ENCODE results near the gene PTPRA. TPM values are rescaled to one million over a fixed set of nuclear protein-coding genes. Genes with fewer than 3 reads are reported as not detected.
"Not testable (repeated sequence)": the region's sequence is repeated elsewhere in the genome, so short reads cannot be mapped to it uniquely, and the experiment has no call there.

Gene PTPRA
- total RNA-seq, 2 donors from 2014 or later, result 36.7 to 42.7 TPM

DNA sequence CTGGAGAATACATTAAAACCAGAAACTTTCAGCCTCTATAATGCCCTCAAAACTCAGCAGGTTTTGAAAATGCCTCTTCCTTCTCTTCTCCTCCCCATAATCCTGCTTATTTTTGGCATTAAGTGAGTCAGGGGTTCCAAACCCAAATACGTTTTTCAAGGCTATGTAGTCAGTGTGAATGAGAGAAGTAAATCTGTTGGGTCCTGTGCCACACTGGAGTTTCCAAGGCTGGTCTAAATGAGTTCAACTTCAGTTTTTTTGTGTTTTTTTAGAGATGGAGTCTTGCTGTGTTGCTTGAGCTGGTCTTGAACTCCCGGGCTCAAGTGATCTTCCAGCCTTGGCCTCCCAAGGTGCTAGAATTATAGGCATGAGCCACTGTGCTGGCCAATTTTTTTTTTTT, 20.9 kb downstream of the PTPRA start:
- Histone ChIP-seq H3K9me3 (no peaks in the 10 kb centered on the region), H3K4me3 (no peak overlapping the region), H3K27me3 (replicated peaks; ENCODE audit: insufficient read depth) (no peaks in the 10 kb centered on the region), H3K36me3 (no peaks in the 10 kb centered on the region), H3K4me1 (ENCODE audit: control insufficient read depth in 1 of 2, low read depth in 2 of 2) (no peaks in the 10 kb centered on the region), H3K27ac (no peak overlapping the region)
- ATAC-seq (ENCODE audit: insufficient number of reproducible peaks, low FRiP score, low read depth) (no peak), DNase-seq (ENCODE audit: low spot score) (no peak)
- TF ChIP-seq, protein P1, sequence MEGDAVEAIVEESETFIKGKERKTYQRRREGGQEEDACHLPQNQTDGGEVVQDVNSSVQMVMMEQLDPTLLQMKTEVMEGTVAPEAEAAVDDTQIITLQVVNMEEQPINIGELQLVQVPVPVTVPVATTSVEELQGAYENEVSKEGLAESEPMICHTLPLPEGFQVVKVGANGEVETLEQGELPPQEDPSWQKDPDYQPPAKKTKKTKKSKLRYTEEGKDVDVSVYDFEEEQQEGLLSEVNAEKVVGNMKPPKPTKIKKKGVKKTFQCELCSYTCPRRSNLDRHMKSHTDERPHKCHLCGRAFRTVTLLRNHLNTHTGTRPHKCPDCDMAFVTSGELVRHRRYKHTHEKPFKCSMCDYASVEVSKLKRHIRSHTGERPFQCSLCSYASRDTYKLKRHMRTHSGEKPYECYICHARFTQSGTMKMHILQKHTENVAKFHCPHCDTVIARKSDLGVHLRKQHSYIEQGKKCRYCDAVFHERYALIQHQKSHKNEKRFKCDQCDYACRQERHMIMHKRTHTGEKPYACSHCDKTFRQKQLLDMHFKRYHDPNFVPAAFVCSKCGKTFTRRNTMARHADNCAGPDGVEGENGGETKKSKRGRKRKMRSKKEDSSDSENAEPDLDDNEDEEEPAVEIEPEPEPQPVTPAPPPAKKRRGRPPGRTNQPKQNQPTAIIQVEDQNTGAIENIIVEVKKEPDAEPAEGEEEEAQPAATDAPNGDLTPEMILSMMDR (IDR thresholded peaks at IDR 0.05), result no peak

DNA sequence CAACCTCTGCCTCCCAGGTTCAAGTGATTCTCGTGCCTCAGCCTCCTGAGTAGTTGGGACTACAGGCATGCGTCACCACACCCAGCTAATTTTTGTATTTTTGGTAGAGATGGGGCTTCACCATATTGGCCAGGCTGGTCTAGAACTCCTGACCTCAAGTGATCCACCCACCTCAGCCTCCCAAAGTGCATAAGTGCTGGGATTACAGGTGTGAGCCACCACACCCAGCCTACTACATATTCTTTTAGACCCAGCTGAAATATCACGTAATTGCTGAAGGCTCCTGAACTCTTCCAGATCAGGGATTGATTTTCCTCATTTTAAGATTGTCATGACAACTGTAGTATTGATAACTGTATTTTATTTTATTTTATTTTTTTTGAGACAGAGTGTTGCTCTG, 21.9 kb downstream of the PTPRA start:
- not testable (repeated sequence) for ATAC-seq (ENCODE audit: insufficient number of reproducible peaks, low FRiP score, low read depth); H3K9me3 ChIP-seq; H3K27ac ChIP-seq; DNase-seq (ENCODE audit: low spot score); H3K4me3 ChIP-seq; H3K36me3 ChIP-seq; H3K4me1 ChIP-seq (ENCODE audit: control insufficient read depth in 1 of 2, low read depth in 2 of 2); H3K27me3 ChIP-seq (replicated peaks; ENCODE audit: insufficient read depth)

DNA sequence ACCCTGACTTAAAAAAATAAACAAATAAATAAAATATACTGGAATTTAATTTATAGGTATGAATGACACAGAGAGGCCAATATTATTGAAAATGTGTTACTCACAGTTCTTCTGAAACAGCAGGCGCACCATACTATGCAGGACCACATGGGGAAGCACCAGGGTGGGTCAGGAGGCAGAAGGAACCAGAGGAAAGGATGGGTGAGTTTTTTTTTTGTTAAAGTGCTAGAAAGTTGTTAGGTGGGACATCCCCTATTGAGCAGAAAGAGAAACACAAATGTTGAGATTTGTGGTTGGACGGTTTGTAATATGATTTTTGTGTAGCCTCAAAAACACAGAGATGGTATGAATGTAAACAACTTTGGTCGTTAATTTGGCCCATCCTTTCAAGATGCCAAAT, 26.0 kb downstream of the PTPRA start:
- no peak overlapping the region for H3K4me3 ChIP-seq
- no peaks in the 10 kb centered on the region for H3K36me3 ChIP-seq
- H3K4me1 ChIP-seq (ENCODE audit: control insufficient read depth in 1 of 2, low read depth in 2 of 2), result peaks cover 0 to 4% of the 10 kb centered on the region in 2 donors
- ATAC-seq (ENCODE audit: insufficient number of reproducible peaks, low FRiP score, low read depth), result no peak
- no peak overlapping the region for H3K27ac ChIP-seq
- TF ChIP-seq, protein P1 (IDR thresholded peaks at IDR 0.05), result no peak
- no peaks in the 10 kb centered on the region for H3K27me3 ChIP-seq (replicated peaks; ENCODE audit: insufficient read depth)
- DNase-seq (ENCODE audit: low spot score), result no peak
- H3K9me3 ChIP-seq, result no peaks in the 10 kb centered on the region

DNA sequence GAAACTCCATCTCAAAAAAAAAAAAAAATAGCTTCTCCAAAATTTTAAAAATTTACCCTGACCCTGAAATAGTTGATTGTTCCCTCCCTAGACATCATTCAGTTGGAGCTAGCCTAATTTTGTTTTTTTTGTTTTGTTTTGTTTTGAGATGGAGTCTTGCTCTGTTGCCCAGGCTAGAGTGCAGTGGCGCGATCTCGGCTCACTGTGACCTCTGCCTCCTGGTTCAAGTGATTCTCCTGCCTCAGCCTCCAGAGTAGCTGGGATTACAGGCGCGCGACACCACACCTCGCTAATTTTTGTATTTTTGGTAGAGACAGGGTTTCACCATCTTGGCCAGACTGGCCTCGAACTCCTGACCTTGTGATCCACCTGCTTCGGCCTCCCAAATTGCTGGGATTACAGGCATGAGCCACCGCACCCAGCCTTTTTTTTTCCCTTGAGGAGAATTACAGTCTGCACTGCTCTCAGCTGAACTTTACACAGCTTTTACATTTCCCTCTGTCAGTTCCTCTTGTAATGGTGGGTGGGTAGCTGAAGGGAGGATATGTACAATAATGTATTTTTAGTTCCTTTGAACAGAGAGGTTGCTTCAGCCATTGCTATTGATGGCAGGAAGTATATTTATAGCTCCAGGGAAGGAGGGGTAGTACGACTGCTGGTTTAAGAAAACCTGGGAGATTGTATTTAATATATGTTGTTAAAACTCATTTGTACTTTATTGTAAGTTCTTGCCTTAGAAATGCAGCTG, 27.7 kb downstream of the PTPRA start:
- no peaks in the 10 kb centered on the region for H3K27me3 ChIP-seq (replicated peaks; ENCODE audit: insufficient read depth)
- no peak overlapping the region for H3K27ac ChIP-seq
- DNase-seq (ENCODE audit: low spot score) (no peak), ATAC-seq (ENCODE audit: insufficient number of reproducible peaks, low FRiP score, low read depth) (no peak)
- no peak overlapping the region for H3K4me3 ChIP-seq
- H3K4me1 ChIP-seq (ENCODE audit: control insufficient read depth in 1 of 2, low read depth in 2 of 2), result peaks cover 0 to 4% of the 10 kb centered on the region in 2 donors
- no peaks in the 10 kb centered on the region for H3K36me3 ChIP-seq
- H3K9me3 ChIP-seq, result no peaks in the 10 kb centered on the region
- TF ChIP-seq, protein P1 (IDR thresholded peaks at IDR 0.05), result no peak

DNA sequence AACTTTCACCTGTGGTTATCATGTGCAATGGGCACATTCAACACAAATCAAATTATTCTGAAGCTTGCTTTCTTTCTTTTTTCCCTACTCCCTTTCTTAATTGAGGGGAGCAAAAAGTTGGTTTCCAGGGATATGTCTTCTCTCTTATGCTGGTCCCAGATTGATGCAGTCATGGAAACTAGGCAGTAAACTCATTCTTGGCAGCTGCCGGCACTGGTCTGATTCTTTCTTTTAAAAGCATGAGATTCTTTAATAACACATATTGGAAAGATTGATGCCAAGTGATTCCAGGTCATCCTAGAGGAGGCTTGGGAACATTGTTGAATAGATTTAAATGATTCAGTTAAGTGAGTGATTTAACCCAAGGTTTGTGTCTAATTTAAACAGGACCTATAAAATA, 29.0 kb downstream of the PTPRA start:
- Histone ChIP-seq H3K27me3 (replicated peaks; ENCODE audit: insufficient read depth) (no peaks in the 10 kb centered on the region), H3K27ac (no peak overlapping the region), H3K9me3 (no peaks in the 10 kb centered on the region), H3K36me3 (no peaks in the 10 kb centered on the region), H3K4me1 (ENCODE audit: control insufficient read depth in 1 of 2, low read depth in 2 of 2) (peaks cover 0 to 7% of the 10 kb centered on the region in 2 donors), H3K4me3 (no peak overlapping the region)
- ATAC-seq (ENCODE audit: insufficient number of reproducible peaks, low FRiP score, low read depth) (no peak), DNase-seq (ENCODE audit: low spot score) (no peak)
- TF ChIP-seq, protein P1 (IDR thresholded peaks at IDR 0.05), result no peak

DNA sequence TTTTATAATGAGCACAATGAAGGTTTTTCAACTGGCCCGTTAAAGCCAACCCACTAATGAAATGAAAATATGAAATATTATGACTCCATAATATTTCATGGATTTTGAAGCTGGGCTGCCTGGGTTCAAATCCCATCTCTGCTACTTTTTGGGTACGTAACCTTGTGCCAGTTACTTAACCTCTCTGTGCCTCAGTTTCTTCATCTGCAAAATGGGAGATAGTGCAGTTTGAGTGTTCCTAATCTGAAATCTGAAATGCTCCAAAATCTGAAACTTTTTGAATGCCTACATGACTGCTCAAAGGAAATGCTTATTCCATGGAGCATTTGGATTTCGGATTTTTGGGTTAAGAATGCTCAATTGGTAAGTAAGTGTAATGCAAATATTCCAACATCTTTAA, 29.5 kb downstream of the PTPRA start:
- TF ChIP-seq, protein P1 (IDR thresholded peaks at IDR 0.05), result no peak
- Histone ChIP-seq H3K4me1 (ENCODE audit: control insufficient read depth in 1 of 2, low read depth in 2 of 2) (peaks cover 0 to 9% of the 10 kb centered on the region in 2 donors), H3K27me3 (replicated peaks; ENCODE audit: insufficient read depth) (no peaks in the 10 kb centered on the region), H3K4me3 (no peak overlapping the region), H3K9me3 (no peaks in the 10 kb centered on the region), H3K36me3 (no peaks in the 10 kb centered on the region), H3K27ac (no peak overlapping the region)
- DNase-seq (ENCODE audit: low spot score) (no peak), ATAC-seq (ENCODE audit: insufficient number of reproducible peaks, low FRiP score, low read depth) (no peak)

Data from thoracic aorta (tissue), 2 donors.